Fibroblast of lung (primary cell): ENCODE data around the gene HTRA2. TPM values are rescaled to one million over a fixed set of nuclear protein-coding genes. Genes with fewer than 3 reads are reported as not detected.

Experiments
- DNase-seq, 2 donors: peaks; one replicate each; pipeline versions ENCODE4 v3.0.0 to v3.0.0-alpha.2; 2010; ENCODE audit warnings: low read depth in 2 of 2
- H2AFZ ChIP-seq: 2 replicates; pipeline ENCODE4 v1.5.1; 2012; ENCODE audit warnings: low read length, control low read depth, inconsistent platforms
- H3K27ac ChIP-seq: 2 replicates; pipeline ENCODE4 v1.5.1; 2011; ENCODE audit warnings: low read length, control low read depth; ENCODE audit not compliant: insufficient read depth
- H3K27me3 ChIP-seq: 2 replicates; pipeline ENCODE4 v1.5.1; 2011; ENCODE audit warnings: mild to moderate bottlenecking, low read length; ENCODE audit not compliant: control insufficient read depth, insufficient read depth
- H3K36me3 ChIP-seq: 2 replicates; pipeline ENCODE4 v1.5.1; 2011; ENCODE audit warnings: low read length; ENCODE audit not compliant: control insufficient read depth, insufficient read depth
- H3K4me1 ChIP-seq: 2 replicates; pipeline ENCODE4 v1.5.1; 2011; ENCODE audit warnings: low read length; ENCODE audit not compliant: control insufficient read depth, insufficient read depth; ENCODE audit errors: extremely low read depth
- H3K4me2 ChIP-seq: 2 replicates; pipeline ENCODE4 v1.5.1; 2011; ENCODE audit warnings: low read length, control low read depth; ENCODE audit not compliant: insufficient read depth; ENCODE audit errors: extremely low read depth
- H3K4me3 ChIP-seq, 4 experiments: fragments of 200-600 bp in 1 of 4; sonication (generic) in 1 of 4; replicated peaks in 1 of 4; 2 replicates each; pipeline ENCODE4 v1.5.1; 2011 to 2016; ENCODE audit warnings: low read length in 4 of 4, low read depth in 3 of 4, mild to moderate bottlenecking in 3 of 4, control low read depth in 2 of 4, inconsistent platforms in 1 of 4, mixed read lengths in 1 of 4; ENCODE audit not compliant: insufficient read depth in 1 of 4; ENCODE audit errors: control extremely low read depth in 1 of 4
- H3K79me2 ChIP-seq: 2 replicates; pipeline ENCODE4 v1.5.1; 2012; ENCODE audit warnings: mild to moderate bottlenecking, low read length, inconsistent platforms; ENCODE audit not compliant: control insufficient read depth, insufficient read depth
- H3K9ac ChIP-seq: 2 replicates; pipeline ENCODE4 v1.5.1; 2011; ENCODE audit warnings: mild to moderate bottlenecking, low read length, control low read depth; ENCODE audit not compliant: insufficient read depth
- H3K9me3 ChIP-seq: 2 replicates; pipeline ENCODE4 v1.5.1; 2012; ENCODE audit warnings: low read depth, low read length; ENCODE audit not compliant: control insufficient read depth, insufficient read depth
- H4K20me1 ChIP-seq: 2 replicates; pipeline ENCODE4 v1.5.1; 2011; ENCODE audit warnings: low read length; ENCODE audit not compliant: control insufficient read depth, insufficient read depth; ENCODE audit errors: extremely low read depth
- EZH2 ChIP-seq: IDR thresholded peaks from 2 replicates; pipeline ENCODE4 v1.5.1; 2012; ENCODE audit warnings: low read length, control low read depth, mild to moderate bottlenecking; ENCODE audit errors: missing control alignments
- polyA plus RNA-seq, 2 donors: library from polyadenylated mRNA; depleted of rRNA in 1 of 2; stranded (reverse) in 1 of 2; unstranded in 1 of 2; fragments of >200 nt; gene quantifications; 2 replicates each; pipeline ENCODE4 v1.2.1, GENCODE V29; 2011 to 2012; ENCODE audit warnings: missing spikeins in 1 of 2
- total RNA-seq: library from RNA; depleted of rRNA; stranded (reverse); fragments of >200 nt; gene quantifications from 2 replicates; pipeline ENCODE4 v1.2.1, GENCODE V29; 2014
- TF ChIP-seq, protein P1 (sequence below), 2 donors: IDR thresholded peaks in 1 of 2; conservative IDR thresholded peaks in 1 of 2; 1 replicate in 1 of 2; 2 replicates in 1 of 2; pipeline ENCODE4 v1.5.1; 2011 to 2012; ENCODE audit warnings: low read length in 2 of 2, control low read depth in 1 of 2, inconsistent platforms in 1 of 2, low read depth in 1 of 2, mild to moderate bottlenecking in 1 of 2

Gene HTRA2
- total and polyA plus RNA-seq, 2 donors (not counting 1 experiment from before 2014, with no cell fraction given), result 18.8 to 45.7 TPM

DNA sequence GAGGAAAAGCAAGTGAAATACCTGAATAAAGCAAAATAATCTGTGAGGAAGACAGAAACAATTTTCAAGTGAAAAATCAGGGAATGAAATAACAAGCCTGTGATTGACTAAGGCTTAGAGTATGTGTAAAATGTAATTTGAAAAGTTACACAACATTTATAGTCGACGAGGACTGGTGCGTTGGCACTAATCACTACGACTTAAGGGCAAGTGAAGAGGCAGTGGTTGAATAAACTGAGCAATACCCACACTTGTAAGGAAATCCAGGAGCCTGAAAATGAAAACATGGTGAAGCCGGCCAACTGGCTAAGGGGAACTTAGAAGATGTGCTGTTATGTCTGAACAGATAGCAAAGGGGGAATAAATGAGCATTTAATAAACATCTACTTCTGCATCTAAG, 38.1 kb downstream of the HTRA2 start:
- Histone ChIP-seq H3K9me3 (no peaks in the 10 kb centered on the region), H3K36me3 (no peaks in the 10 kb centered on the region), H3K27me3 (no peaks in the 10 kb centered on the region), H3K9ac (no peak overlapping the region), H3K4me3 (no peak overlapping the region), H2AFZ (no peak overlapping the region), H4K20me1 (no peaks in the 10 kb centered on the region), H3K4me2 (peak overlapping the region; percentile 21), H3K27ac (no peak overlapping the region), H3K79me2 (no peaks in the 10 kb centered on the region), H3K4me1 (peaks cover 21% of the 10 kb centered on the region)
- TF ChIP-seq EZH2, result no peak
- TF ChIP-seq, protein P1, sequence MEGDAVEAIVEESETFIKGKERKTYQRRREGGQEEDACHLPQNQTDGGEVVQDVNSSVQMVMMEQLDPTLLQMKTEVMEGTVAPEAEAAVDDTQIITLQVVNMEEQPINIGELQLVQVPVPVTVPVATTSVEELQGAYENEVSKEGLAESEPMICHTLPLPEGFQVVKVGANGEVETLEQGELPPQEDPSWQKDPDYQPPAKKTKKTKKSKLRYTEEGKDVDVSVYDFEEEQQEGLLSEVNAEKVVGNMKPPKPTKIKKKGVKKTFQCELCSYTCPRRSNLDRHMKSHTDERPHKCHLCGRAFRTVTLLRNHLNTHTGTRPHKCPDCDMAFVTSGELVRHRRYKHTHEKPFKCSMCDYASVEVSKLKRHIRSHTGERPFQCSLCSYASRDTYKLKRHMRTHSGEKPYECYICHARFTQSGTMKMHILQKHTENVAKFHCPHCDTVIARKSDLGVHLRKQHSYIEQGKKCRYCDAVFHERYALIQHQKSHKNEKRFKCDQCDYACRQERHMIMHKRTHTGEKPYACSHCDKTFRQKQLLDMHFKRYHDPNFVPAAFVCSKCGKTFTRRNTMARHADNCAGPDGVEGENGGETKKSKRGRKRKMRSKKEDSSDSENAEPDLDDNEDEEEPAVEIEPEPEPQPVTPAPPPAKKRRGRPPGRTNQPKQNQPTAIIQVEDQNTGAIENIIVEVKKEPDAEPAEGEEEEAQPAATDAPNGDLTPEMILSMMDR (conservative IDR thresholded peaks at IDR 0.05 in 1 of 2, IDR thresholded peaks at IDR 0.05 in 1 of 2; ENCODE audit: low read depth in 1 of 2, low read length in 2 of 2), result no peak
- DNase-seq, result peak; percentile 59 to 91

DNA sequence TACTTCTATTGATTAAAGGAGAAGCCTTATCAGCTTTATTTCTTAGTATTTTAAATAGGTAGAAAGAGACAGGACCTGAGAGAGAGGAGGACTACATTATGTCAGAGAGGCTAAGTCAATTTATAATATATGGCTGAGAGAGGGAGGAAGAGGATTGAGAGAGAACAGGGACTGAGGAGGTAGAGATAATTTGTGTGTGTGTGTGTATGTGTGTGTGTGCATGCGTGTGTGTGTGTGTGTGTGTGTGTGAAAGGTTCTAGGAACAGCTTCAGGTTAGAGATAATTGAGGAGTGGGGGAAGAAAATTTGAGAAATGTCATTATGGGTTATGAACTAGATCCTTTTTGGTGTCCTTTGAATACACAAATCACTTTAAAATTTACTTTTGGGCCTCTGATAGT, 40.0 kb downstream of the HTRA2 start:
- no peak overlapping the region for H2AFZ ChIP-seq
- no peak overlapping the region for H3K9ac ChIP-seq
- no peak overlapping the region for H3K27ac ChIP-seq
- H3K27me3 ChIP-seq, result no peaks in the 10 kb centered on the region
- H3K4me3 ChIP-seq, result no peak overlapping the region
- no peaks in the 10 kb centered on the region for H3K9me3 ChIP-seq
- no peak for DNase-seq
- H4K20me1 ChIP-seq, result no peaks in the 10 kb centered on the region
- H3K4me2 ChIP-seq, result no peak overlapping the region
- H3K79me2 ChIP-seq, result no peaks in the 10 kb centered on the region
- H3K36me3 ChIP-seq, result no peaks in the 10 kb centered on the region
- peaks cover 22% of the 10 kb centered on the region for H3K4me1 ChIP-seq
- TF ChIP-seq EZH2, result no peak
- TF ChIP-seq, protein P1 (conservative IDR thresholded peaks at IDR 0.05 in 1 of 2, IDR thresholded peaks at IDR 0.05 in 1 of 2; ENCODE audit: low read depth in 1 of 2, low read length in 2 of 2), result no peak

DNA sequence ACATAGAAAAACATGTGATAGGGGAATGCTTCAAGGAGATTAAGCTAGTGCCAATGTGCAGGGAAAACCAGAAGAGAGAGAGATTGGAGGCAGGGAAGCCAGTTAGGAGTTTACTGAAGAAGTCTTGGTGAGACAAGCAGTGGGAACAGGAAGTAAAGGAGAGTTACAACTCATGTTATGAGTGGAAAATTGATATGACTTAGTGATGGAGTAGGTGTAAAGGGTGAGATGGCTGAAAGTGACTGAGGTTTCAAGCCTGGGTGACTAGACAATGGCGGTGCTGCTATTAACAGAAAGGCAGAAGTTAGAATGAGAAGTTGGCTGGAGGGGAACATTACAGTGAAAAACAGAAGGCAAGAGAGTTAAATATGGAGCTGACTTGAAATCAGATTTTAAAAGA, 41.3 kb downstream of the HTRA2 start:
- Histone ChIP-seq H3K4me3 (no peak overlapping the region), H3K27me3 (no peaks in the 10 kb centered on the region), H3K9me3 (no peaks in the 10 kb centered on the region), H3K27ac (no peak overlapping the region), H2AFZ (no peak overlapping the region), H3K4me2 (no peak overlapping the region), H3K4me1 (peaks cover 19% of the 10 kb centered on the region), H4K20me1 (no peaks in the 10 kb centered on the region), H3K36me3 (no peaks in the 10 kb centered on the region), H3K9ac (no peak overlapping the region), H3K79me2 (no peaks in the 10 kb centered on the region)
- DNase-seq, result no peak
- TF ChIP-seq, protein P1 (conservative IDR thresholded peaks at IDR 0.05 in 1 of 2, IDR thresholded peaks at IDR 0.05 in 1 of 2; ENCODE audit: low read depth in 1 of 2, low read length in 2 of 2), result no peak
- TF ChIP-seq EZH2, result no peak
